IMR-90 (cell line): ENCODE data around the gene EML4. TPM values are rescaled to one million over a fixed set of nuclear protein-coding genes. Genes with fewer than 3 reads are reported as not detected.

Source experiments
- ATAC-seq: fragments of 200-7000 bp; cut with Tn5 transposase; 2 replicates; pipeline ENCODE4 v1.9.1; 2020; ENCODE audit warnings: low read depth, mild to moderate bottlenecking, moderate library complexity
- BruUV-seq: library from RNA; stranded (reverse); fragments of 400-500 nt; replicated peaks from 2 replicates; lab custom pipeline; 2021; lab: Mats Ljungman, UMichigan
- CTCF ChIA-PET: fragments of 300-600 bp; formaldehyde crosslinking; extraction: SDS; loops from one replicate; lab custom pipeline; 2021; ENCODE audit warnings: antibody characterized with exemption; lab: Yijun Ruan, JAX
- POLR2A ChIA-PET: fragments of 300-600 bp; sonication (Branson Sonifier 250); formaldehyde crosslinking; loops from one replicate; lab custom pipeline; 2022; ENCODE audit warnings: antibody characterized with exemption; ENCODE audit not compliant: unreplicated experiment; lab: Charles Lee
- DNase-seq: peaks from one replicate; pipeline ENCODE4 v3.0.0; 2013
- H2AFZ ChIP-seq: replicated peaks from 2 replicates; pipeline ENCODE3; 2013; ENCODE audit warnings: low read length, mild to moderate bottlenecking; ENCODE audit not compliant: poor library complexity
- H2AK5ac ChIP-seq: 2 replicates; pipeline ENCODE4 v1.6.1; 2013; ENCODE audit warnings: low read depth, low read length, inconsistent platforms
- H2AK9ac ChIP-seq: replicated peaks from 2 replicates; pipeline ENCODE3; 2013; ENCODE audit warnings: mild to moderate bottlenecking, low read depth, low read length, moderate library complexity; ENCODE audit not compliant: poor library complexity
- H2BK120ac ChIP-seq: 2 replicates; pipeline ENCODE4 v1.6.1; 2013; ENCODE audit warnings: low read depth, low read length, inconsistent platforms
- H2BK15ac ChIP-seq: 3 replicates; pipeline ENCODE4 v1.6.1; 2013; ENCODE audit warnings: low read depth, low read length, inconsistent platforms
- H2BK20ac ChIP-seq: 2 replicates; pipeline ENCODE4 v1.6.1; 2013; ENCODE audit warnings: low read depth, mild to moderate bottlenecking, inconsistent platforms, low read length, moderate library complexity
- H2BK5ac ChIP-seq: 2 replicates; pipeline ENCODE4 v1.6.1; 2013; ENCODE audit warnings: mild to moderate bottlenecking, low read depth, low read length, inconsistent platforms; ENCODE audit not compliant: poor library complexity, severe bottlenecking
- H3K14ac ChIP-seq: replicated peaks from 2 replicates; pipeline ENCODE4 v1.6.1; 2013; ENCODE audit warnings: low read depth, low read length, inconsistent platforms
- H3K18ac ChIP-seq: 2 replicates; pipeline ENCODE4 v1.6.1; 2013; ENCODE audit warnings: low read depth, low read length, control low read depth
- H3K23ac ChIP-seq: 2 replicates; pipeline ENCODE4 v1.6.1; 2013; ENCODE audit warnings: low read depth, low read length, inconsistent platforms
- H3K27ac ChIP-seq: 2 replicates; pipeline ENCODE4 v1.5.1; 2013; ENCODE audit warnings: mild to moderate bottlenecking, control low read depth, low read length; ENCODE audit not compliant: insufficient read depth
- H3K27me3 ChIP-seq: 2 replicates; pipeline ENCODE4 v1.6.1; 2013; ENCODE audit warnings: low read length; ENCODE audit not compliant: control insufficient read depth, insufficient read depth
- H3K36me3 ChIP-seq: 2 replicates; pipeline ENCODE4 v1.6.1; 2013; ENCODE audit warnings: low read length, mixed read lengths; ENCODE audit not compliant: control insufficient read depth, insufficient read depth
- H3K4ac ChIP-seq: 2 replicates; pipeline ENCODE4 v1.6.1; 2013; ENCODE audit warnings: low read depth, low read length, inconsistent platforms
- H3K4me1 ChIP-seq: 2 replicates; pipeline ENCODE4 v1.6.1; 2013; ENCODE audit warnings: low read length, mixed read lengths; ENCODE audit not compliant: control insufficient read depth, insufficient read depth
- H3K4me2 ChIP-seq: 2 replicates; pipeline ENCODE4 v1.6.1; 2013; ENCODE audit warnings: low read depth, mild to moderate bottlenecking, control low read depth, low read length, moderate library complexity
- H3K4me3 ChIP-seq: 2 replicates; pipeline ENCODE4 v1.5.1; 2013; ENCODE audit warnings: low read depth, mild to moderate bottlenecking, control low read depth, low read length, moderate library complexity; ENCODE audit not compliant: insufficient read depth
- H3K56ac ChIP-seq: 2 replicates; pipeline ENCODE4 v1.6.1; 2013; ENCODE audit warnings: low read length, inconsistent platforms; ENCODE audit not compliant: insufficient read depth; ENCODE audit errors: extremely low read depth
- H3K79me1 ChIP-seq, 2 experiments: 2 replicates each; pipeline ENCODE4 v1.6.1; 2013; ENCODE audit warnings: low read length in 2 of 2, inconsistent platforms in 1 of 2, low read depth in 1 of 2
- H3K9ac ChIP-seq: 2 replicates; pipeline ENCODE4 v1.6.1; 2013; ENCODE audit warnings: low read depth, low read length, control low read depth
- H3K9me1 ChIP-seq: 2 replicates; pipeline ENCODE4 v1.6.1; 2013; ENCODE audit warnings: low read length, inconsistent platforms; ENCODE audit not compliant: insufficient read depth
- H3K9me3 ChIP-seq: 2 replicates; pipeline ENCODE4 v1.6.1; 2013; ENCODE audit warnings: low read length; ENCODE audit not compliant: control insufficient read depth, insufficient read depth
- H4K20me1 ChIP-seq: 2 replicates; pipeline ENCODE4 v1.6.1; 2013; ENCODE audit warnings: low read length, inconsistent platforms; ENCODE audit not compliant: insufficient read depth
- H4K5ac ChIP-seq: 2 replicates; pipeline ENCODE4 v1.6.1; 2013; ENCODE audit warnings: mild to moderate bottlenecking, low read depth, low read length, control low read depth
- H4K8ac ChIP-seq, 2 experiments: 2 replicates each; pipeline ENCODE4 v1.6.1; 2013; ENCODE audit warnings: low read depth in 2 of 2, low read length in 2 of 2, control low read depth in 1 of 2, inconsistent platforms in 1 of 2
- H4K91ac ChIP-seq: 2 replicates; pipeline ENCODE4 v1.6.1; 2013; ENCODE audit warnings: low read depth, low read length, inconsistent platforms; ENCODE audit not compliant: insufficient read depth
- BHLHE40 ChIP-seq: fragments of 150-350 bp; IDR thresholded peaks from 2 replicates; pipeline ENCODE4 v1.6.1; 2016; ENCODE audit warnings: mild to moderate bottlenecking, low read depth, low read length
- CEBPB ChIP-seq: IDR thresholded peaks from 2 replicates; pipeline ENCODE4 v1.6.1; 2012; ENCODE audit warnings: low read depth, low read length, improper control_type of control experiment
- CHD1 ChIP-seq: IDR thresholded peaks from 2 replicates; pipeline ENCODE4 v1.6.1; 2012; ENCODE audit warnings: low read depth, low read length, improper control_type of control experiment
- FOS ChIP-seq: fragments of 150-350 bp; IDR thresholded peaks from 2 replicates; pipeline ENCODE4 v1.6.1; 2016; ENCODE audit warnings: low read depth, low read length
- MAZ ChIP-seq: IDR thresholded peaks from 2 replicates; pipeline ENCODE4 v1.6.1; 2012; ENCODE audit warnings: low read depth, mild to moderate bottlenecking, low read length, improper control_type of control experiment, moderate library complexity, borderline replicate concordance
- MXI1 ChIP-seq: IDR thresholded peaks from 2 replicates; pipeline ENCODE4 v1.6.1; 2012; ENCODE audit warnings: low read depth, mild to moderate bottlenecking, low read length, moderate library complexity, borderline replicate concordance
- NFE2L2 ChIP-seq: fragments of 150-350 bp; IDR thresholded peaks from 2 replicates; pipeline ENCODE4 v1.6.1; 2016; ENCODE audit warnings: low read depth, mild to moderate bottlenecking, low read length
- POLR2A ChIP-seq: IDR thresholded peaks from 2 replicates; pipeline ENCODE4 v1.6.1; 2012; ENCODE audit warnings: mild to moderate bottlenecking, low read depth, low read length
- RAD21 ChIP-seq: IDR thresholded peaks from 2 replicates; pipeline ENCODE4 v1.6.1; 2012; ENCODE audit warnings: low read length, improper control_type of control experiment
- RCOR1 ChIP-seq: IDR thresholded peaks from 2 replicates; pipeline ENCODE4 v1.6.1; 2012; ENCODE audit warnings: mild to moderate bottlenecking, low read length, improper control_type of control experiment; ENCODE audit not compliant: insufficient replicate concordance
- RFX5 ChIP-seq: IDR thresholded peaks from 2 replicates; pipeline ENCODE4 v1.8.0; 2012; ENCODE audit warnings: low read depth, mild to moderate bottlenecking, low read length, moderate library complexity
- SMC3 ChIP-seq: fragments of 150-350 bp; IDR thresholded peaks from 2 replicates; pipeline ENCODE4 v1.6.1; 2016; ENCODE audit warnings: low read depth, mild to moderate bottlenecking, antibody characterized with exemption, low read length, moderate library complexity
- WGBS, 2 experiments: methylation state at CpG; one replicate each; pipeline versions ENCODE4 v1.1.5 to v1.1.7; 2013; ENCODE audit warnings: missing lambda C conversion rate in 2 of 2; ENCODE audit not compliant: insufficient read length in 1 of 2; ENCODE audit errors: extremely low coverage in 2 of 2; 5-methylcytosine and 5-hydroxymethylcytosine counted together
- dilution Hi-C: fragments of 300-500 bp; cut with HindIII; formaldehyde crosslinking; loops from one replicate; pipeline ENCODE4 v1.14.3; 2018; ENCODE audit warnings: low sequenced_read_pairs; ENCODE audit not compliant: unreplicated experiment
- in situ Hi-C: fragments of 300-500 bp; cut with MboI; formaldehyde crosslinking; loops from 3 replicates; pipeline ENCODE4 v1.14.3; 2019; ENCODE audit warnings: low sequenced_read_pairs, inconsistent platforms, mixed read lengths
- intact Hi-C: fragments of 100-400 bp; cut with micrococcal nuclease; formaldehyde crosslinking; loops from 2 replicates; pipeline ENCODE4 v1.10.0; 2022
- polyA plus RNA-seq, 3 experiments: library from polyadenylated mRNA; depleted of rRNA; stranded (reverse); fragments of >200 nt; gene quantifications; 2 replicates each; pipeline ENCODE4 v1.2.3, GENCODE V29; 2012; ENCODE audit warnings: low replicate concordance in 1 of 3
- total RNA-seq: library from RNA; depleted of rRNA; stranded (reverse); fragments of >200 nt; gene quantifications from 2 replicates; pipeline ENCODE4 v1.2.3, GENCODE V29; 2012
- TF ChIP-seq, protein P1 (sequence below): conservative IDR thresholded peaks from 2 replicates; pipeline ENCODE4 v1.5.1; 2012; ENCODE audit warnings: mild to moderate bottlenecking, low read depth, low read length, improper control_type of control experiment
- TF ChIP-seq, protein P2 (sequence below): fragments of 150-350 bp; IDR thresholded peaks from 2 replicates; pipeline ENCODE4 v1.6.1; 2016; ENCODE audit warnings: low read depth, mild to moderate bottlenecking, low read length, moderate library complexity, borderline replicate concordance
- TF ChIP-seq, protein P3 (sequence below): fragments of 150-350 bp; IDR thresholded peaks from 2 replicates; pipeline ENCODE4 v1.6.1; 2017; ENCODE audit warnings: mild to moderate bottlenecking, antibody characterized with exemption, low read length, low read depth

The EML4 gene
- total and polyA plus RNA-seq, 2 of the 4 experiments (the other 2 are of a cell fraction) = 29.7 to 73.7 TPM

DNA sequence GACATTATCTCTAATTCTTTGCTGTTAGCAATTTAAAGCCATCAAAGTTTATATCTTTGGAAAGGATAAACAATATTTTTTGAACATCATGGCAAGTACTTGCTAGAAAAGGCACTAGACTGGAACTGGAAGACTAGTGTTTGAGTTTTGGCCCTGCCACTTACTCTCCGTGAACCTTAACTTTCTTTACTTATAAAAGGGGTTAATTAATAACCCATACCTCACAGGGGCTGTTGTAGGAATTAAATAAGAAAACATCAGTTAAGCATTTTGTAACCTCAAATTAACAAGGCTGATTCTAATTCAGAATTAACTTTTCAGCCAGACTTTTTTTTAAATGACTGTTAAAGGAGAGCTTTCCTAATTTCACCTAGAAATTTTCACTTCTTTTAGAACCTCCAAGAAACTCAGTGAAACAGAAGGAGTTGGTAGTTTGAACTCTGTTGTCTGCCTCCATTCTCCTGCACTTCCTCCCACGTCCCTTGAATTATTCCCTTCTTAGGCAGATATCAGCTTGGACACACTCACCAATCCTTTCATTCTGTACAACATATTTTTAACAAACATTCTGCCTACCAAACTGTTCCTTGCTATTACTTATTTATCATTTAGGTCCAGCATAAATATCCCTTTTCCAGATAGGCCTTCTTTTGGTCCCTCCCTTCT lies 112.4 kb downstream of the EML4 start:
- peaks cover 10% of the 10 kb centered on the region for H3K36me3 ChIP-seq
- no peaks in the 10 kb centered on the region for H3K9me3 ChIP-seq
- H3K4me3 ChIP-seq = no peak overlapping the region
- H3K27me3 ChIP-seq = no peaks in the 10 kb centered on the region
- TF ChIP-seq, protein P1, sequence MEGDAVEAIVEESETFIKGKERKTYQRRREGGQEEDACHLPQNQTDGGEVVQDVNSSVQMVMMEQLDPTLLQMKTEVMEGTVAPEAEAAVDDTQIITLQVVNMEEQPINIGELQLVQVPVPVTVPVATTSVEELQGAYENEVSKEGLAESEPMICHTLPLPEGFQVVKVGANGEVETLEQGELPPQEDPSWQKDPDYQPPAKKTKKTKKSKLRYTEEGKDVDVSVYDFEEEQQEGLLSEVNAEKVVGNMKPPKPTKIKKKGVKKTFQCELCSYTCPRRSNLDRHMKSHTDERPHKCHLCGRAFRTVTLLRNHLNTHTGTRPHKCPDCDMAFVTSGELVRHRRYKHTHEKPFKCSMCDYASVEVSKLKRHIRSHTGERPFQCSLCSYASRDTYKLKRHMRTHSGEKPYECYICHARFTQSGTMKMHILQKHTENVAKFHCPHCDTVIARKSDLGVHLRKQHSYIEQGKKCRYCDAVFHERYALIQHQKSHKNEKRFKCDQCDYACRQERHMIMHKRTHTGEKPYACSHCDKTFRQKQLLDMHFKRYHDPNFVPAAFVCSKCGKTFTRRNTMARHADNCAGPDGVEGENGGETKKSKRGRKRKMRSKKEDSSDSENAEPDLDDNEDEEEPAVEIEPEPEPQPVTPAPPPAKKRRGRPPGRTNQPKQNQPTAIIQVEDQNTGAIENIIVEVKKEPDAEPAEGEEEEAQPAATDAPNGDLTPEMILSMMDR = no peak
- TF ChIP-seq CHD1 (no peak), POLR2A (no peak), NFE2L2 (no peak), FOS (no peak), CEBPB (no peak), SMC3 (no peak), RFX5 (no peak), RCOR1 (no peak), RAD21 (no peak), MXI1 (no peak), MAZ (no peak), BHLHE40 (no peak)
- TF ChIP-seq, protein P2, sequence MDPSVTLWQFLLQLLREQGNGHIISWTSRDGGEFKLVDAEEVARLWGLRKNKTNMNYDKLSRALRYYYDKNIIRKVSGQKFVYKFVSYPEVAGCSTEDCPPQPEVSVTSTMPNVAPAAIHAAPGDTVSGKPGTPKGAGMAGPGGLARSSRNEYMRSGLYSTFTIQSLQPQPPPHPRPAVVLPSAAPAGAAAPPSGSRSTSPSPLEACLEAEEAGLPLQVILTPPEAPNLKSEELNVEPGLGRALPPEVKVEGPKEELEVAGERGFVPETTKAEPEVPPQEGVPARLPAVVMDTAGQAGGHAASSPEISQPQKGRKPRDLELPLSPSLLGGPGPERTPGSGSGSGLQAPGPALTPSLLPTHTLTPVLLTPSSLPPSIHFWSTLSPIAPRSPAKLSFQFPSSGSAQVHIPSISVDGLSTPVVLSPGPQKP = no peak
- TF ChIP-seq, protein P3, sequence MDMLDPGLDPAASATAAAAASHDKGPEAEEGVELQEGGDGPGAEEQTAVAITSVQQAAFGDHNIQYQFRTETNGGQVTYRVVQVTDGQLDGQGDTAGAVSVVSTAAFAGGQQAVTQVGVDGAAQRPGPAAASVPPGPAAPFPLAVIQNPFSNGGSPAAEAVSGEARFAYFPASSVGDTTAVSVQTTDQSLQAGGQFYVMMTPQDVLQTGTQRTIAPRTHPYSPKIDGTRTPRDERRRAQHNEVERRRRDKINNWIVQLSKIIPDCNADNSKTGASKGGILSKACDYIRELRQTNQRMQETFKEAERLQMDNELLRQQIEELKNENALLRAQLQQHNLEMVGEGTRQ = no peak
- H3K56ac ChIP-seq = no peak overlapping the region
- no peak overlapping the region for H4K91ac ChIP-seq
- peaks cover 4% of the 10 kb centered on the region for H3K4me1 ChIP-seq
- no peaks in the 10 kb centered on the region for H4K20me1 ChIP-seq
- H2AK9ac ChIP-seq = no peak overlapping the region
- H2BK5ac ChIP-seq = no peak overlapping the region
- ATAC-seq (no peak), DNase-seq (no peak)
- H3K4me2 ChIP-seq = no peak overlapping the region
- dilution Hi-C loops (no loop called here), intact Hi-C loops (no loop called here), in situ Hi-C loops (no loop called here)
- H3K9me1 ChIP-seq = no peaks in the 10 kb centered on the region
- H3K18ac ChIP-seq = no peak overlapping the region
- H4K8ac ChIP-seq = no peak overlapping the region
- H3K9ac ChIP-seq = no peak overlapping the region
- peaks cover 3 to 6% of the 10 kb centered on the region in 2 experiments; a peak in 2 of 4 replicates for H3K79me1 ChIP-seq
- no peak overlapping the region for H3K23ac ChIP-seq
- no peak overlapping the region for H2BK120ac ChIP-seq
- CTCF ChIA-PET = interaction anchor here (0.6 kb wide), 1 partner anchor 12 kb away, joined by 4 read pairs; no protein-coding TSS in a partner anchor
- H3K4ac ChIP-seq = no peak overlapping the region
- no peak overlapping the region for H3K14ac ChIP-seq
- H2AK5ac ChIP-seq = no peak overlapping the region
- H3K27ac ChIP-seq = no peak overlapping the region
- no peak overlapping the region for H4K5ac ChIP-seq
- no TSS peak for BruUV-seq
- no peak overlapping the region for H2BK15ac ChIP-seq
- POLR2A ChIA-PET = no interaction called here
- H2BK20ac ChIP-seq = no peak overlapping the region
- 100% methylated on average over 1 of the region's 2 CpGs; no CpG with 5 or more reads in 1 of the 2 experiments for WGBS, 2 experiments
- no peak overlapping the region for H2AFZ ChIP-seq
